Measurements from ENCODE around the gene PFKFB3. TPM values are rescaled to one million over a fixed set of nuclear protein-coding genes. Genes with fewer than 3 reads are reported as not detected.
"Not testable (repeated sequence)": the region's sequence is repeated elsewhere in the genome, so short reads cannot be mapped to it uniquely, and the experiment has no call there.

PFKFB3 gene
- polyA plus RNA-seq, 2 donors = 26.2 to 42.7 TPM

GRCh38 chr10:6278519-6279120, 75.9 kb downstream of the PFKFB3 start:
- H3K4me1 ChIP-seq (ENCODE audit: control insufficient read depth in 2 of 2, insufficient read depth in 2 of 2, low read length in 1 of 2) = peaks cover 0 to 2% of the 10 kb centered on the region in 2 donors
- no peaks in the 10 kb centered on the region for H3K27me3 ChIP-seq (ENCODE audit: control insufficient read depth in 1 of 2, insufficient read depth in 2 of 2, low read length in 2 of 2)
- H3K27ac ChIP-seq (ENCODE audit: low read depth in 2 of 2, low read length in 1 of 2) = no peak overlapping the region
- H3K4me3 ChIP-seq (ENCODE audit: low read depth in 1 of 2, low read length in 2 of 2) = no peak overlapping the region
- no peaks in the 10 kb centered on the region for H3K9me3 ChIP-seq (ENCODE audit: control insufficient read depth in 2 of 2, insufficient read depth in 1 of 2, low read depth in 1 of 2, low read length in 1 of 2)
- WGBS, 2 donors = 86 to 87% methylated on average over 9 of the region's 9 CpGs
- H3K36me3 ChIP-seq (ENCODE audit: control insufficient read depth in 2 of 2, insufficient read depth in 2 of 2, low read length in 1 of 2) = no peaks in the 10 kb centered on the region

GRCh38 chr10:6279540-6280267, 77.0 kb downstream of the PFKFB3 start:
- no peak overlapping the region for H3K4me3 ChIP-seq (ENCODE audit: low read depth in 1 of 2, low read length in 2 of 2)
- peaks cover 0 to 2% of the 10 kb centered on the region in 2 donors for H3K4me1 ChIP-seq (ENCODE audit: control insufficient read depth in 2 of 2, insufficient read depth in 2 of 2, low read length in 1 of 2)
- no peaks in the 10 kb centered on the region for H3K9me3 ChIP-seq (ENCODE audit: control insufficient read depth in 2 of 2, insufficient read depth in 1 of 2, low read depth in 1 of 2, low read length in 1 of 2)
- WGBS, 2 donors = 68 to 74% methylated on average over 15 of the region's 15 CpGs
- H3K27ac ChIP-seq (ENCODE audit: low read depth in 2 of 2, low read length in 1 of 2) = no peak overlapping the region
- H3K27me3 ChIP-seq (ENCODE audit: control insufficient read depth in 1 of 2, insufficient read depth in 2 of 2, low read length in 2 of 2) = no peaks in the 10 kb centered on the region
- no peaks in the 10 kb centered on the region for H3K36me3 ChIP-seq (ENCODE audit: control insufficient read depth in 2 of 2, insufficient read depth in 2 of 2, low read length in 1 of 2)

GRCh38 chr10:6280291-6280690, 77.6 kb downstream of the PFKFB3 start:
- Histone ChIP-seq H3K4me1 (ENCODE audit: control insufficient read depth in 2 of 2, insufficient read depth in 2 of 2, low read length in 1 of 2) (no peaks in the 10 kb centered on the region), H3K27ac (ENCODE audit: low read depth in 2 of 2, low read length in 1 of 2) (no peak overlapping the region)
- WGBS, 2 donors = 74 to 79% methylated on average over 8 of the region's 8 CpGs

GRCh38 chr10:6282454-6282958, 79.8 kb downstream of the PFKFB3 start:
- Histone ChIP-seq H3K4me1 (ENCODE audit: control insufficient read depth in 2 of 2, insufficient read depth in 2 of 2, low read length in 1 of 2) (no peaks in the 10 kb centered on the region), H3K4me3 (ENCODE audit: low read depth in 1 of 2, low read length in 2 of 2) (no peak overlapping the region), H3K27ac (ENCODE audit: low read depth in 2 of 2, low read length in 1 of 2) (no peak overlapping the region), H3K9me3 (ENCODE audit: control insufficient read depth in 2 of 2, insufficient read depth in 1 of 2, low read depth in 1 of 2, low read length in 1 of 2) (no peaks in the 10 kb centered on the region), H3K36me3 (ENCODE audit: control insufficient read depth in 2 of 2, insufficient read depth in 2 of 2, low read length in 1 of 2) (no peaks in the 10 kb centered on the region), H3K27me3 (ENCODE audit: control insufficient read depth in 1 of 2, insufficient read depth in 2 of 2, low read length in 2 of 2) (no peaks in the 10 kb centered on the region)
- 95 to 96% methylated on average over 5 of the region's 5 CpGs for WGBS, 2 donors

More at GRCh38 chr10:6280291-6280690, 77.6 kb downstream of the PFKFB3 start:
- no peaks in the 10 kb centered on the region for H3K27me3 ChIP-seq (ENCODE audit: control insufficient read depth in 1 of 2, insufficient read depth in 2 of 2, low read length in 2 of 2)
- H3K9me3 ChIP-seq (ENCODE audit: control insufficient read depth in 2 of 2, insufficient read depth in 1 of 2, low read depth in 1 of 2, low read length in 1 of 2) = no peaks in the 10 kb centered on the region
- H3K4me3 ChIP-seq (ENCODE audit: low read depth in 1 of 2, low read length in 2 of 2) = no peak overlapping the region
- H3K36me3 ChIP-seq (ENCODE audit: control insufficient read depth in 2 of 2, insufficient read depth in 2 of 2, low read length in 1 of 2) = no peaks in the 10 kb centered on the region

DNA sequence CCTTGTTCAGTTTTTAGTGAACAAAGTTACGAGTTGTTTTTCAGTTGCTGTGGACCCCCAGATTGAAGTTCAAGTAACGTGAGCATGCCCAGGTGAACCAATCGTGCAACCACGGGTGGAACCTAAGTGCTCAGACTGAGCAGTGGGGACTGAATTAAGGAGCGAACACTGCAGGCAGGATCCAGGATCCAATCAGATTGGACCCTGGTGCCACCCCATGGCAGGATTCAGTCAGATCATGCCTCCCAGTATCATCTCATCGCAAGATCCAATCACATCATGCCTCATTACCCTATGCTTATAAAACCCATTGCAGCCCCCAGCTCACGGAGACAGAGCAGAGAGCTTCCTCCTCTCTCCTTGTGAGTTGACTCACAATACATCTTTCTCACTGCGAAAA, 80.9 kb downstream of the PFKFB3 start:
- no peak overlapping the region for H3K4me3 ChIP-seq (ENCODE audit: low read depth in 1 of 2, low read length in 2 of 2)
- no peaks in the 10 kb centered on the region for H3K27me3 ChIP-seq (ENCODE audit: control insufficient read depth in 1 of 2, insufficient read depth in 2 of 2, low read length in 2 of 2)
- H3K9me3 ChIP-seq (ENCODE audit: control insufficient read depth in 2 of 2, insufficient read depth in 1 of 2, low read depth in 1 of 2, low read length in 1 of 2) = no peaks in the 10 kb centered on the region
- 94 to 96% methylated on average over 8 of the region's 8 CpGs for WGBS, 2 donors
- H3K36me3 ChIP-seq (ENCODE audit: control insufficient read depth in 2 of 2, insufficient read depth in 2 of 2, low read length in 1 of 2) = no peaks in the 10 kb centered on the region
- no peaks in the 10 kb centered on the region for H3K4me1 ChIP-seq (ENCODE audit: control insufficient read depth in 2 of 2, insufficient read depth in 2 of 2, low read length in 1 of 2)
- no peak overlapping the region for H3K27ac ChIP-seq (ENCODE audit: low read depth in 2 of 2, low read length in 1 of 2)

DNA sequence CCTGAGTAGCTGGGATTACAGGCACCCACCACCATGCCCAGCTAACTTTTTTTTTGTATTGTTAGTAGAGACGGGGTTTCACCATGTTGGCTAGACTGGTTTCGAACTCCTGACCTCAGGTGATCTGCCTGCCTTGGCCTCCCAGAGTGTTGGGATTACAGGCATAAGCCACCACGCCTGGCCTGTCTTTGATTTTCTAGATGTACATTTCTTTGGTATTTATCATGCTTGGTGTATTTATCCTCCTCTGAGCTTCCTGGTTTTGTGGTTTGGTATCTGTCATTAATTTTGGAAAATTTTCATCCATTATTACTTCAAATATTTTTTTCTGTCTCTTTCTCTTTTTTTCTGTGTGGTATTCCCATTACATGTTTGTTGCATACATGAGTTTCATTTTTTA, 87.9 kb downstream of the PFKFB3 start:
- not testable (repeated sequence) for H3K4me1 ChIP-seq (ENCODE audit: control insufficient read depth in 2 of 2, insufficient read depth in 2 of 2, low read length in 1 of 2); H3K9me3 ChIP-seq (ENCODE audit: control insufficient read depth in 2 of 2, insufficient read depth in 1 of 2, low read depth in 1 of 2, low read length in 1 of 2); H3K27me3 ChIP-seq (ENCODE audit: control insufficient read depth in 1 of 2, insufficient read depth in 2 of 2, low read length in 2 of 2); H3K36me3 ChIP-seq (ENCODE audit: control insufficient read depth in 2 of 2, insufficient read depth in 2 of 2, low read length in 1 of 2); H3K4me3 ChIP-seq (ENCODE audit: low read depth in 1 of 2, low read length in 2 of 2)
- H3K27ac ChIP-seq (ENCODE audit: low read depth in 2 of 2, low read length in 1 of 2) = peak overlapping the region; percentile 49 to 54
- whole genome bisulfite sequencing, 2 donors = 46 to 72% methylated on average over 3 of the region's 3 CpGs

- H3K4me3 ChIP-seq (ENCODE audit: low read depth in 1 of 2, low read length in 2 of 2) = no peak overlapping the region
- H3K36me3 ChIP-seq (ENCODE audit: control insufficient read depth in 2 of 2, insufficient read depth in 2 of 2, low read length in 1 of 2) = no peaks in the 10 kb centered on the region
- H3K4me1 ChIP-seq (ENCODE audit: control insufficient read depth in 2 of 2, insufficient read depth in 2 of 2, low read length in 1 of 2) = peaks cover 3 to 10% of the 10 kb centered on the region in 2 donors
- WGBS, 2 donors = 70 to 73% methylated on average over 7 of the region's 7 CpGs
- peak overlapping the region in 1 of 2 donors; percentile 22 for H3K27ac ChIP-seq (ENCODE audit: low read depth in 2 of 2, low read length in 1 of 2)
- H3K27me3 ChIP-seq (ENCODE audit: control insufficient read depth in 1 of 2, insufficient read depth in 2 of 2, low read length in 2 of 2) = no peaks in the 10 kb centered on the region
- no peaks in the 10 kb centered on the region for H3K9me3 ChIP-seq (ENCODE audit: control insufficient read depth in 2 of 2, insufficient read depth in 1 of 2, low read depth in 1 of 2, low read length in 1 of 2)
These were observed 90.0 kb downstream of the PFKFB3 start for GRCh38 chr10:6292741-6293151.

DNA sequence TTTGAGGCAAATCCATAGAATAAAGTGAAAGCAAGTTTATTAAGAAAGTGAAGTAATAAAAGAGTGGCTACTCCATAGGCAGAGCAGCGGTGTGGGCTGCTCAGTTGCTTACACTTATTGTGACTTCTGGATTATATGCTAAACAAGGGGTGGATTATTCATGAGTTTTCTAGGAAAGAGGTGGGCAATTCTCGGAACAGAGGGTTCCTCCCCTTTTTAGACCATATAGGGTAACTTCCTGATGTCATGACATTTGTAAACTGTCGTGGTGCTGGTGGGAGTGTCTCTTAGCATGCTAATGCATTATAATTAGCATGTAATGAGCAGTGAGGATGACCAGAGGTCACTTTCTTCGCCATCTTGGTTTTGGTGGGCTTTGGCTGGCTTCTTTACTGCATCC, 93.7 kb downstream of the PFKFB3 start:
- not testable (repeated sequence) for H3K36me3 ChIP-seq (ENCODE audit: control insufficient read depth in 2 of 2, insufficient read depth in 2 of 2, low read length in 1 of 2); H3K27me3 ChIP-seq (ENCODE audit: control insufficient read depth in 1 of 2, insufficient read depth in 2 of 2, low read length in 2 of 2); H3K27ac ChIP-seq (ENCODE audit: low read depth in 2 of 2, low read length in 1 of 2); H3K4me3 ChIP-seq (ENCODE audit: low read depth in 1 of 2, low read length in 2 of 2); H3K9me3 ChIP-seq (ENCODE audit: control insufficient read depth in 2 of 2, insufficient read depth in 1 of 2, low read depth in 1 of 2, low read length in 1 of 2)
- 80 to 82% methylated on average over 4 of the region's 4 CpGs for WGBS, 2 donors
- H3K4me1 ChIP-seq (ENCODE audit: control insufficient read depth in 2 of 2, insufficient read depth in 2 of 2, low read length in 1 of 2) = peaks cover 3 to 14% of the 10 kb centered on the region in 2 donors

- Histone ChIP-seq H3K27ac (ENCODE audit: low read depth in 2 of 2, low read length in 1 of 2) (peak overlapping the region in 1 of 2 donors; percentile 22), H3K9me3 (ENCODE audit: control insufficient read depth in 2 of 2, insufficient read depth in 1 of 2, low read depth in 1 of 2, low read length in 1 of 2) (no peaks in the 10 kb centered on the region), H3K36me3 (ENCODE audit: control insufficient read depth in 2 of 2, insufficient read depth in 2 of 2, low read length in 1 of 2) (no peaks in the 10 kb centered on the region), H3K27me3 (ENCODE audit: control insufficient read depth in 1 of 2, insufficient read depth in 2 of 2, low read length in 2 of 2) (no peaks in the 10 kb centered on the region), H3K4me1 (ENCODE audit: control insufficient read depth in 2 of 2, insufficient read depth in 2 of 2, low read length in 1 of 2) (peaks cover 3 to 14% of the 10 kb centered on the region in 2 donors), H3K4me3 (ENCODE audit: low read depth in 1 of 2, low read length in 2 of 2) (no peak overlapping the region)
- WGBS, 2 donors = 55 to 59% methylated on average over 3 of the region's 3 CpGs
These were observed 94.1 kb downstream of the PFKFB3 start for GRCh38 chr10:6296828-6297251.

Measured in esophagus (tissue), 2 donors.